ENCODE results near the gene MAP2K1.

Gene MAP2K1

DNA sequence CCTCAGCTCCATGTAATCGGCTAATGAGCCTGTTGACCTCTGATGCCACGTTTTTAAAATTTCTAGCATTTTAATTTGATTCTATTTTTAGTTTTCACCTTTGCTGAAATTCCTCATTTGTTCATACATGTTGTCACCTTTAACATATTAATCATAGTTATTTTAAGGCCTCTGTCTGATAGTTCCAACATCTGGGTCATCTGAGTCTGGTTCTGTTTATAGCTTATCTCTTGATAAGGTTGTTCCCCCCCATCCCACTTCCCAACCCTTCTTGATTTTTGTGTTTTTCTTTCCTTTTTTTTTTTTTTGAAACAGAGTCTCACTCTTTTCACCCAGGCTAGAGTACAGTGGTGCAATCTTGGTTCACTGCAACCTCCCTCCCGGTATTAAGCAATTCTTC is 36.4 kb downstream of the MAP2K1 start:
- TF ChIP-seq CTCF (IDR thresholded peaks at IDR 0.05; ENCODE audit: low read depth, low read length), result no peak
- Histone ChIP-seq H3K4me3 (ENCODE audit: low read depth, low read length) (no peak overlapping the region), H3K27me3 (ENCODE audit: insufficient read depth, low read depth, severe bottlenecking) (no peaks in the 10 kb centered on the region), H3K36me3 (no peaks in the 10 kb centered on the region), H3K9me3 (ENCODE audit: severe bottlenecking) (no peaks in the 10 kb centered on the region), H3K27ac (no peak overlapping the region)
- DNase-seq, result no peak

DNA sequence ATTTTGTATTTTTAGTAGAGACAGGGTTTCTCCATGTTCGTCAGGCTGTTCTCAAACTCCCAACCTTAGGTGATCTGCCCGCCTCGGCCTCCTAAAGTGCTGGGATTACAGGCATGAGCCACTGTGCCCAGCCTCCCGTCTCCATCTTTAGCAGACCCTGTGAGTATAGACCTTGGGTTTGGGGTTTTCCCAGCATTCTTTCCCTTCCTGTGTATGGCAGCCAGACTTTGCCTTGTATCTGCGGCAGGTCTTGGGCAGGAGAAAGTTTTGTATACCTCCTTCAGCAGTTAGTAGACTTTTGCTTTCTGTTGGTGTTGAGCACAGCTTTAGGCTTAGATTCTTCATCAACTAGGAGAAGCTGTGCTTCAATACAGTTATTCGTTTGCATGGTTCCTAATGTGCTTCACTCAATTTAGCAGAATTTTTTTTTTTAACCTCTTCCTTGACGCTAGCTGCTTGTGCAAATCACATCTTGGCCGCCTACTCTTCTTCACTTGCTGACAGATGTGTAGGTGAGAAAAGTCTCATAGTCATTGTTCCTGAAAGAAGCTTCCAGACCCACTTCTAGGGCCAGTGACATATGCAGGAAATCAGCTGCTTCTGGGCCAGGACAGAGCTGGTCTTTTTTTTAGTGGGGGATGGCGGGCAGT is 38.4 kb downstream of the MAP2K1 start:
- Histone ChIP-seq H3K27ac (no peak overlapping the region), H3K27me3 (ENCODE audit: insufficient read depth, low read depth, severe bottlenecking) (no peaks in the 10 kb centered on the region), H3K36me3 (no peaks in the 10 kb centered on the region), H3K4me3 (ENCODE audit: low read depth, low read length) (no peak overlapping the region), H3K9me3 (ENCODE audit: severe bottlenecking) (no peaks in the 10 kb centered on the region)
- no peak for TF ChIP-seq CTCF (IDR thresholded peaks at IDR 0.05; ENCODE audit: low read depth, low read length)
- no peak for DNase-seq

DNA sequence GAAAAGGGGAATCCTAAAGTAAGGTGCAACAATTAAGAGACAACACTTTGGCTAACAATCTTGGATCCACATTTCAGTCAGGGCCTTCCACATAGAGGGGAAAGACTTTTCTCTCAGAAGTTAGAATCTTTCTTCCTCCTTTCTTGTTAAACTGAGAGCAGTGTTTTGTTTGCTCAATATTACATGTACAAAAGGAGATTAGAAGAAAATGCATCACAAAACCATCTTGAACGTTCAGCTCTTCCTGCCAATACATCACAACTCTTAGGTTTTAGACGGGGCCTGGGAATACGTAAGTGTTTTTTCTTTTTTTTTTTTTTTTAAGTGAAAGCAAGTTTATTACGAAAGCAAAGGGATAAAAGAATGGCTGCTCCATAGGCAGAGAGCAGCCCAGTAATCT is 39.1 kb downstream of the MAP2K1 start:
- TF ChIP-seq CTCF (IDR thresholded peaks at IDR 0.05; ENCODE audit: low read depth, low read length), result no peak
- H3K4me3 ChIP-seq (ENCODE audit: low read depth, low read length), result no peak overlapping the region
- H3K27ac ChIP-seq, result no peak overlapping the region
- H3K36me3 ChIP-seq, result no peaks in the 10 kb centered on the region
- no peaks in the 10 kb centered on the region for H3K27me3 ChIP-seq (ENCODE audit: insufficient read depth, low read depth, severe bottlenecking)
- no peaks in the 10 kb centered on the region for H3K9me3 ChIP-seq (ENCODE audit: severe bottlenecking)
- DNase-seq, result no peak

DNA sequence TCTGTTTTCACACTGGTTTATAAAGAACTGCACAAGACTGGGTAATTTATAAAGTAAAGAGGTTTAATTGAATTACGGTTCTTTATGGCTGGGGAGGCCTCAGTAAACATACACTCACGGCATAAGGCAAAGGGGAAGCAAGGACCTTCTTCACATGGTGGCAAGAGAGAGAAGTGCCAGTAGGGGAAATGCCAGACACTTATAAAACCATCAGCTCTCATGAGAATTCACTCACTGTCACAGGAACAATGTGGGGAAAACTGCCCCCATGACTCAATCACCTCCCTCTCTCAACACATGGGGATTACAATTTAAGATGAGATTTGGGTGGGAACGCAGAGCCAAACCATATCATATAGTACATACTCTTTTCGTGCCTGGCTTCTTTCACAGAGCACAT is 42.4 kb downstream of the MAP2K1 start:
- no peak overlapping the region for H3K27ac ChIP-seq
- DNase-seq, result no peak
- no peaks in the 10 kb centered on the region for H3K9me3 ChIP-seq (ENCODE audit: severe bottlenecking)
- no peak for TF ChIP-seq CTCF (IDR thresholded peaks at IDR 0.05; ENCODE audit: low read depth, low read length)
- no peak overlapping the region for H3K4me3 ChIP-seq (ENCODE audit: low read depth, low read length)
- no peaks in the 10 kb centered on the region for H3K36me3 ChIP-seq
- H3K27me3 ChIP-seq (ENCODE audit: insufficient read depth, low read depth, severe bottlenecking), result no peaks in the 10 kb centered on the region

- Histone ChIP-seq H3K9me3 (ENCODE audit: severe bottlenecking) (no peaks in the 10 kb centered on the region), H3K27ac (no peak overlapping the region), H3K36me3 (no peaks in the 10 kb centered on the region), H3K4me3 (ENCODE audit: low read depth, low read length) (no peak overlapping the region), H3K27me3 (ENCODE audit: insufficient read depth, low read depth, severe bottlenecking) (no peaks in the 10 kb centered on the region)
- no peak for TF ChIP-seq CTCF (IDR thresholded peaks at IDR 0.05; ENCODE audit: low read depth, low read length)
- DNase-seq, result no peak
These were observed 42.8 kb downstream of the MAP2K1 start for GRCh38 chr15:66429546-66429945.

DNA sequence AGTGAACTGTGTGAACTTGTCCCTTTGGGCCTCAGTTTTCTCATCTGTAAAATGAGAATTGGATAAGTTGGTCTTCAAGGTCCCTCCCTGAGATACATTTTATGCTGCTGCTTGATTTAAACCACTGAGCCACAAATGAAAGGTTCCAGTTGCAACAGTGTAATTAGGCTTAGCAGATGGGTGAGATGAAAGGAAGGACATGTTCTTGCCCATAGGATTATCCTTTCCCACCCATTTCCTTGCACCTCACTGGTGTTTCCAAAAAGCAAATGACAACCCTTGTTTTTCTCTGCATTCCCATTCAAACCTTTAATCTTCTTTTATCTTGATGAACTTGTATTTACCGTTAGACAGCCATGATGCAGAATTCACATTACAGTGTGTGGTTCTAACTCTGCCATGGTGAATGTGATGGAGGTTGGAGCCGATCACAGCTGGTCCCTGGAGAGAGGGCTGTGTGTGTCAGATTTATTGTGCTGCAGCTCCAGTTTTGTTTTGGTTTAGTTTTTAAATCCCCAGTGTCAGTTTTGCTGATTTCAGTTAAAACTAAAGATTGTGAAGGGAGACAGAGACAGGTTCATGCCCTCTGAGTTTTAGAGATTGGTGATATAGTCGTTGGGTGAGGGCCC is 44.0 kb downstream of the MAP2K1 start:
- no peak for TF ChIP-seq CTCF (IDR thresholded peaks at IDR 0.05; ENCODE audit: low read depth, low read length)
- no peaks in the 10 kb centered on the region for H3K9me3 ChIP-seq (ENCODE audit: severe bottlenecking)
- H3K36me3 ChIP-seq, result peaks cover 4% of the 10 kb centered on the region; the same call in 1 of the 2 replicates
- no peak for DNase-seq
- H3K4me3 ChIP-seq (ENCODE audit: low read depth, low read length), result no peak overlapping the region
- H3K27ac ChIP-seq, result no peak overlapping the region
- no peaks in the 10 kb centered on the region for H3K27me3 ChIP-seq (ENCODE audit: insufficient read depth, low read depth, severe bottlenecking)
